Right atrium auricular region (tissue), 2 donors: ENCODE results near the gene FBRSL1. TPM values are rescaled to one million over a fixed set of nuclear protein-coding genes. Genes with fewer than 3 reads are reported as not detected.

ENCODE experiments used
- DNase-seq: peaks from one replicate; pipeline ENCODE4 v3.0.0-alpha.2; 2019; ENCODE audit warnings: low spot score
- H3K27ac ChIP-seq, 2 donors: fragments of 200-600 bp; sonication (generic); 1 replicate in 1 of 2; 2 replicates in 1 of 2; pipeline ENCODE4 v1.5.1; 2016 to 2019
- H3K27me3 ChIP-seq, 2 donors: fragments of 200-600 bp; sonication (generic); one replicate each; pipeline versions ENCODE4 v1.5.1 to v1.6.0; 2017 to 2019
- H3K36me3 ChIP-seq: fragments of 200-600 bp; sonication (generic); one replicate; pipeline ENCODE4 v1.5.1; 2016
- H3K4me1 ChIP-seq, 2 donors: fragments of 200-600 bp; sonication (generic); one replicate each; pipeline versions ENCODE4 v1.5.1 to v1.6.0; 2017 to 2019
- H3K4me3 ChIP-seq, 2 donors: fragments of 200-600 bp; sonication (generic); 1 replicate in 1 of 2; 2 replicates in 1 of 2; pipeline ENCODE4 v1.5.1; 2017 to 2019; ENCODE audit warnings: mild to moderate bottlenecking in 1 of 2, moderate library complexity in 1 of 2
- H3K9me3 ChIP-seq, 2 donors: fragments of 200-600 bp; sonication (generic); one replicate each; pipeline ENCODE4 v1.5.1; 2019
- CTCF ChIP-seq, 2 donors: fragments of 200-600 bp; sonication (generic); IDR thresholded peaks; one replicate each; pipeline ENCODE4 v1.5.1; 2019; ENCODE audit warnings: antibody characterized with exemption in 2 of 2
- total RNA-seq, 2 donors: library from RNA; depleted of rRNA; stranded (reverse); fragments of >200 nt; gene quantifications; one replicate each; pipeline ENCODE4 v1.1.0, GENCODE V29; 2016

Gene FBRSL1
- total RNA-seq, 2 donors from 2014 or later = 19.3 to 20.4 TPM

GRCh38 chr12:132533584-132533958 is 43.6 kb downstream of the FBRSL1 start:
- no peaks in the 10 kb centered on the region for H3K9me3 ChIP-seq
- no peak for TF ChIP-seq CTCF (IDR thresholded peaks at IDR 0.05)
- no peak overlapping the region for H3K27ac ChIP-seq
- H3K4me3 ChIP-seq = no peak overlapping the region
- H3K27me3 ChIP-seq = no peaks in the 10 kb centered on the region
- H3K4me1 ChIP-seq = no peaks in the 10 kb centered on the region
- peaks cover 10% of the 10 kb centered on the region for H3K36me3 ChIP-seq
- no peak for DNase-seq

GRCh38 chr12:132534076-132534475 is 44.1 kb downstream of the FBRSL1 start:
- Histone ChIP-seq H3K27me3 (no peaks in the 10 kb centered on the region), H3K4me3 (no peak overlapping the region), H3K9me3 (no peaks in the 10 kb centered on the region), H3K4me1 (no peaks in the 10 kb centered on the region), H3K27ac (no peak overlapping the region), H3K36me3 (peaks cover 10% of the 10 kb centered on the region)
- TF ChIP-seq CTCF (IDR thresholded peaks at IDR 0.05) = no peak
- no peak for DNase-seq

GRCh38 chr12:132535019-132535418 is 45.1 kb downstream of the FBRSL1 start:
- Histone ChIP-seq H3K4me1 (no peaks in the 10 kb centered on the region), H3K27ac (no peak overlapping the region), H3K27me3 (no peaks in the 10 kb centered on the region), H3K4me3 (no peak overlapping the region), H3K36me3 (peaks cover 10% of the 10 kb centered on the region), H3K9me3 (no peaks in the 10 kb centered on the region)
- no peak for TF ChIP-seq CTCF (IDR thresholded peaks at IDR 0.05)
- DNase-seq = no peak

- Histone ChIP-seq H3K9me3 (no peaks in the 10 kb centered on the region), H3K4me3 (no peak overlapping the region), H3K27ac (no peak overlapping the region), H3K4me1 (no peaks in the 10 kb centered on the region), H3K36me3 (peaks cover 10% of the 10 kb centered on the region), H3K27me3 (no peaks in the 10 kb centered on the region)
- TF ChIP-seq CTCF (IDR thresholded peaks at IDR 0.05) = no peak
- DNase-seq = no peak
Observed at GRCh38 chr12:132536102-132536876, 46.3 kb downstream of the FBRSL1 start.

GRCh38 chr12:132537049-132537448 is 47.1 kb downstream of the FBRSL1 start:
- no peak overlapping the region for H3K27ac ChIP-seq
- H3K36me3 ChIP-seq = peaks cover 10% of the 10 kb centered on the region
- no peaks in the 10 kb centered on the region for H3K9me3 ChIP-seq
- no peaks in the 10 kb centered on the region for H3K27me3 ChIP-seq
- H3K4me1 ChIP-seq = no peaks in the 10 kb centered on the region
- no peak for TF ChIP-seq CTCF (IDR thresholded peaks at IDR 0.05)
- DNase-seq = no peak
- H3K4me3 ChIP-seq = no peak overlapping the region
